Natural killer cell (primary cell): ENCODE results near the gene PTPRN2. TPM values are rescaled to one million over a fixed set of nuclear protein-coding genes. Genes with fewer than 3 reads are reported as not detected.

Source experiments
- ATAC-seq, 3 donors: fragments of 150-1000 bp in 2 of 3; fragments of 200-7000 bp in 1 of 3; cut with Tn5 transposase; 1 replicate in 1 of 3; 2 replicates in 2 of 3; pipeline ENCODE4 v1.10.0; 2021; ENCODE audit warnings: mild to moderate bottlenecking in 2 of 3, moderate library complexity in 2 of 3
- DNase-seq, 2 donors: peaks; one replicate each; pipeline versions ENCODE4 v3.0.0 to v3.0.0-alpha.2; 2013 to 2021; ENCODE audit warnings: mixed read lengths in 1 of 2
- H3K27ac ChIP-seq: one replicate; pipeline ENCODE4 v1.5.1; 2013; ENCODE audit warnings: mild to moderate bottlenecking, low read length
- H3K27me3 ChIP-seq: one replicate; pipeline ENCODE4 v1.6.1; 2013; ENCODE audit warnings: low read length; ENCODE audit not compliant: control insufficient read depth, insufficient read depth
- H3K36me3 ChIP-seq: one replicate; pipeline ENCODE4 v1.6.1; 2013; ENCODE audit warnings: low read length; ENCODE audit not compliant: control insufficient read depth, insufficient read depth
- H3K4me1 ChIP-seq: one replicate; pipeline ENCODE4 v1.6.1; 2013; ENCODE audit warnings: low read length; ENCODE audit not compliant: control insufficient read depth, insufficient read depth
- H3K4me3 ChIP-seq: one replicate; pipeline ENCODE4 v1.5.1; 2013; ENCODE audit warnings: low read length
- H3K9me3 ChIP-seq: one replicate; pipeline ENCODE4 v1.6.1; 2013; ENCODE audit warnings: low read length; ENCODE audit not compliant: control insufficient read depth, insufficient read depth
- H3K27ac Mint-ChIP-seq, 2 donors: one replicate each; pipeline ENCODE4 v1.8.0; 2022; ENCODE audit warnings: mild to moderate bottlenecking in 2 of 2, mixed read lengths in 2 of 2, moderate library complexity in 1 of 2
- H3K27me3 Mint-ChIP-seq, 2 donors: one replicate each; pipeline ENCODE4 v1.8.0; 2022; ENCODE audit warnings: low read depth in 2 of 2, mixed read lengths in 2 of 2
- H3K36me3 Mint-ChIP-seq: one replicate; pipeline ENCODE4 v1.8.0; 2022; ENCODE audit warnings: mixed read lengths
- H3K4me1 Mint-ChIP-seq, 2 donors: one replicate each; pipeline ENCODE4 v1.8.0; 2022; ENCODE audit warnings: mixed read lengths in 2 of 2
- H3K4me3 Mint-ChIP-seq: one replicate; pipeline ENCODE4 v1.8.0; 2022; ENCODE audit warnings: mild to moderate bottlenecking, moderate library complexity, mixed read lengths
- H3K9me3 Mint-ChIP-seq, 2 donors: one replicate each; pipeline ENCODE4 v1.8.0; 2022; ENCODE audit warnings: mixed read lengths in 2 of 2
- WGBS: methylation state at CpG from one replicate; pipeline ENCODE4 v1.1.7; 2013; ENCODE audit warnings: missing lambda C conversion rate; ENCODE audit not compliant: insufficient coverage; 5-methylcytosine and 5-hydroxymethylcytosine counted together
- intact Hi-C: fragments of 100-400 bp; cut with micrococcal nuclease; formaldehyde crosslinking; loops from one replicate; pipeline ENCODE4 v1.14.2; 2022
- total RNA-seq, 4 donors: library from RNA; stranded (reverse); fragments of 120-200 nt in 1 of 4; gene quantifications; one replicate each; pipeline versions ENCODE4 v1.2.3 to v1.2.4, GENCODE V29; 2013 to 2022
- TF ChIP-seq, protein P1 (sequence below): fragments of 200-600 bp; IDR thresholded peaks from one replicate; pipeline ENCODE4 v1.8.0; 2022; ENCODE audit warnings: antibody characterized with exemption

PTPRN2 gene
- total RNA-seq, 3 donors from 2014 or later (not counting 1 experiment from before 2014, with no cell fraction given) = 1.3 to 2.5 (median 1.9) TPM

DNA sequence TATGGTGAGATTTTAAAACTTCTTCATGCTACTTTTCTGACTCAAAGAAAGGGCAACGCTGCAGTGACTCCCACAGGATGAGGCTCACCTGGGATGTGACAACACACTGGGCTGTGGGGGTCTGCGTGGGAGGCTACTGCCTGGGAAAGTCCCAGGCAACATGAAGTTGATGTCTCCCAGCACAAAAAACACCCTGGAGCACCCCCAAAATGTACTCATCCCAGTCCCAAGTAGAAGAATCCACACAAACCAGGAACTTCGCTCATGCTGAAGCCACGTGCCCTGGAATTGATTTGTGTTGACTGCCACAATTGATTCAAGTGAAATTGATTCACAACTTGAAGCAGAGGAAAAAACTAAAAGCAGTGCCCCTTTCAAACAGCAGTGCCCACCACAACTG, 24.9 kb upstream of the PTPRN2 start:
- Mint-ChIP-seq H3K27me3 (no peaks in the 10 kb centered on the region), H3K27ac (no peak overlapping the region), H3K9me3 (peaks cover 0 to 3% of the 10 kb centered on the region in 2 donors), H3K36me3 (no peaks in the 10 kb centered on the region), H3K4me1 (peaks cover 4 to 7% of the 10 kb centered on the region in 2 donors), H3K4me3 (no peak overlapping the region)
- intact Hi-C loops = no loop called here
- Histone ChIP-seq H3K4me1 (no peaks in the 10 kb centered on the region), H3K36me3 (no peaks in the 10 kb centered on the region), H3K27ac (no peak overlapping the region), H3K9me3 (no peaks in the 10 kb centered on the region), H3K4me3 (no peak overlapping the region), H3K27me3 (no peaks in the 10 kb centered on the region)
- TF ChIP-seq, protein P1, sequence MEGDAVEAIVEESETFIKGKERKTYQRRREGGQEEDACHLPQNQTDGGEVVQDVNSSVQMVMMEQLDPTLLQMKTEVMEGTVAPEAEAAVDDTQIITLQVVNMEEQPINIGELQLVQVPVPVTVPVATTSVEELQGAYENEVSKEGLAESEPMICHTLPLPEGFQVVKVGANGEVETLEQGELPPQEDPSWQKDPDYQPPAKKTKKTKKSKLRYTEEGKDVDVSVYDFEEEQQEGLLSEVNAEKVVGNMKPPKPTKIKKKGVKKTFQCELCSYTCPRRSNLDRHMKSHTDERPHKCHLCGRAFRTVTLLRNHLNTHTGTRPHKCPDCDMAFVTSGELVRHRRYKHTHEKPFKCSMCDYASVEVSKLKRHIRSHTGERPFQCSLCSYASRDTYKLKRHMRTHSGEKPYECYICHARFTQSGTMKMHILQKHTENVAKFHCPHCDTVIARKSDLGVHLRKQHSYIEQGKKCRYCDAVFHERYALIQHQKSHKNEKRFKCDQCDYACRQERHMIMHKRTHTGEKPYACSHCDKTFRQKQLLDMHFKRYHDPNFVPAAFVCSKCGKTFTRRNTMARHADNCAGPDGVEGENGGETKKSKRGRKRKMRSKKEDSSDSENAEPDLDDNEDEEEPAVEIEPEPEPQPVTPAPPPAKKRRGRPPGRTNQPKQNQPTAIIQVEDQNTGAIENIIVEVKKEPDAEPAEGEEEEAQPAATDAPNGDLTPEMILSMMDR = no peak
- no peak for ATAC-seq
- WGBS = 94% methylated on average over 4 of the region's 4 CpGs
- DNase-seq = no peak

DNA sequence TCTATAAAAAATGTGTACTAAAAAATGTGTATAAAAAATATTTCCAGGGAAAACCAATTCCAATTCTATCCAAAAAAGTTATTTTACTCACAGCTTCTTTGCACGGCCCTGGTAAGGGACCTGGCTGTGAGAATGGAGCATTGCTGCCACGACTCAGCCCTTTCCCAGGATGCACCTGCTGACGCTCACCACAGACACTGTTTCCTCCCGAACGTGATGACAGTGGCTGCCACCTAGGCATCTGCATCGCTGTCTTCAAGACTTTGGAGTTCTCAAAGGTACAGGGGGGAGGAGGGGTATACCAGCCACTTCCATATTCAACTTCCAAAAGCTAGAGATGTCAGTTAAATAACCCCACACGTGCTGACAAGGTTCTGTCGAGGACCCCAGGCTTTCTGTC, 23.9 kb upstream of the PTPRN2 start:
- Mint-ChIP-seq H3K9me3 (peaks cover 0 to 3% of the 10 kb centered on the region in 2 donors), H3K36me3 (no peaks in the 10 kb centered on the region), H3K4me3 (no peak overlapping the region), H3K27ac (no peak overlapping the region), H3K27me3 (no peaks in the 10 kb centered on the region), H3K4me1 (peaks cover 4 to 7% of the 10 kb centered on the region in 2 donors)
- Histone ChIP-seq H3K36me3 (no peaks in the 10 kb centered on the region), H3K9me3 (no peaks in the 10 kb centered on the region), H3K27me3 (no peaks in the 10 kb centered on the region), H3K4me3 (no peak overlapping the region), H3K27ac (no peak overlapping the region), H3K4me1 (no peaks in the 10 kb centered on the region)
- no peak for DNase-seq
- 34% methylated on average over 8 of the region's 8 CpGs for WGBS
- TF ChIP-seq, protein P1 = no peak
- intact Hi-C loops = no loop called here
- no peak for ATAC-seq

DNA sequence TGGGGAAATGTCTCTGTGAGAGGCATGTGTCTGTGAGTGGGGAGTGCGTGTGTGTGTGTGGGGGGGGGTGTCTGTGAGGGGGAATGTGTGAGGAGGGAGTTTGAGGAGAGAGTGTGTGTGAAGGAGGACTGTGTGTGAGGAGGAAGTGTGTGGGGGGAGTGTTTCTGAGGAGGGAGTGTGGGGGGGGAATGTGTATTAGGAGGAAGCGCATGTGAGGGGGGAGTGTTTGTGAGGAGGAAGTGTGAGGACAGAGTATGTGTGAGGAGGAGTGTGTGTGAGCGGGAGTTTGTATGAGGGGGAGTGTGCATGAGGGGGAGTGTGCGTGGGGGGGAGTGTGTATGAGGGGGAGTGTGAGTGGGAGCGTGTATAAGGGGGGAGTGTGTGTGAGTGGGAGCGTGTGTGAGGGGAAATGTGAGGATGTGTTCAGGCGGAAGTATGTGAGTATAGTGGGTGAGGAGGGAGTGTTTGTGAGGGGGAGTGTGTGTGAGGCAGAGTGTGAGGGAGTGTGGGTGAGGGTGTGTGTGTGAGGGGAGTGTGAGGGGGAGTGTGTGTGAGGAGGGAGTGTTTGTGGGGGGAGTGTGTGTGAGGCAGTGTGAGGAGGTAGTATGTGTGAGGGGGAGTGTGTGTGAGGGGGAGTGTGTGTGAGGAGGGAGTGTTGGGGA, 21.8 kb upstream of the PTPRN2 start:
- H3K4me1 Mint-ChIP-seq = peaks cover 4 to 7% of the 10 kb centered on the region in 2 donors
- DNase-seq (no peak), ATAC-seq (peak; percentile 29 to 55 (median 34))
- Histone ChIP-seq H3K9me3 (no peaks in the 10 kb centered on the region), H3K4me3 (no peak overlapping the region), H3K27ac (no peak overlapping the region), H3K4me1 (no peaks in the 10 kb centered on the region), H3K27me3 (no peaks in the 10 kb centered on the region), H3K36me3 (no peaks in the 10 kb centered on the region)
- peaks cover 0 to 3% of the 10 kb centered on the region in 2 donors for H3K9me3 Mint-ChIP-seq
- intact Hi-C loops = no loop called here
- H3K36me3 Mint-ChIP-seq = no peaks in the 10 kb centered on the region
- H3K27me3 Mint-ChIP-seq = no peaks in the 10 kb centered on the region
- peak overlapping the region; percentile 30 to 64 for H3K27ac Mint-ChIP-seq
- 78% methylated on average over 7 of the region's 7 CpGs for WGBS
- TF ChIP-seq, protein P1 = no peak
- no peak overlapping the region for H3K4me3 Mint-ChIP-seq

DNA sequence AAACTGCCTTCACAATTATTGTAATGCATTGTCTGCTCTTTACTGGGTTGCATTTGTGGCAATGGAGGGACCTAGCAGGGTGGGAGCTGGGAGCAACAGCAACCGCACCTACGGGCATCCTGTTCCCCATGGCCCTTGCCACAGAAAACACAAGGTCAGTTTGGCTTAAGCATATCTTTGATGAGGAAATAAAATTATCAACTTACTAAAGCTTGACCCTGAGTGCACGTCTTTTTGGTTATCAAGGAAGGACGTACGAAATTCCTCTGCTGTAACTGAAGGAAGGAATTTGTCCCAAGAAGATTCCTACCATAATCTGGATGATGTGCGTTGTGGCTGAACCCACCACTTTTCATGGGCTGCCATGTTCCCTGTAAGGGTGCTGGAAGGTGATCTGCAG, 19.9 kb upstream of the PTPRN2 start:
- Mint-ChIP-seq H3K27me3 (no peaks in the 10 kb centered on the region), H3K36me3 (no peaks in the 10 kb centered on the region), H3K27ac (no peak overlapping the region), H3K4me3 (no peak overlapping the region), H3K4me1 (peaks cover 4 to 7% of the 10 kb centered on the region in 2 donors), H3K9me3 (peaks cover 0 to 3% of the 10 kb centered on the region in 2 donors)
- Histone ChIP-seq H3K4me3 (no peak overlapping the region), H3K27ac (no peak overlapping the region), H3K9me3 (no peaks in the 10 kb centered on the region), H3K4me1 (no peaks in the 10 kb centered on the region), H3K36me3 (no peaks in the 10 kb centered on the region), H3K27me3 (no peaks in the 10 kb centered on the region)
- intact Hi-C loops = no loop called here
- WGBS = 97% methylated on average over 6 of the region's 6 CpGs
- ATAC-seq (no peak), DNase-seq (no peak)
- TF ChIP-seq, protein P1 = no peak
